ENCODE data around the gene EFNB2. TPM values are rescaled to one million over a fixed set of nuclear protein-coding genes. Genes with fewer than 3 reads are reported as not detected.

EFNB2 gene
- total and polyA plus RNA-seq, 2 of the 13 experiments (the other 11 are each of a cell fraction or from before 2014, with no cell fraction given), result 0.11 to 0.20 TPM

GRCh38 chr13:106567474-106568298 is 32.2 kb upstream of the EFNB2 start, which contains the start of gene ARGLU1 (continued):
- TF ChIP-seq ZFP91 (CRISPR knock-in tag; IDR thresholded peaks at IDR 0.05; ENCODE audit: borderline replicate concordance), result peak; percentile 62; the same call in 1 of the 2 replicates
- no peak for TF ChIP-seq MAFF (IDR thresholded peaks at IDR 0.05; ENCODE audit: low read depth, low read length)
- TF ChIP-seq DMAP1 (CRISPR knock-in tag; IDR thresholded peaks at IDR 0.05), result peak; percentile 86
- TF ChIP-seq ZFY (CRISPR knock-in tag; IDR thresholded peaks at IDR 0.05), result peak; percentile 95
- TF ChIP-seq ZNF605 (CRISPR knock-in tag; IDR thresholded peaks at IDR 0.05), result no peak; the same call in 1 of the 2 replicates
- peak; percentile 72 for TF ChIP-seq THAP11 (CRISPR knock-in tag; IDR thresholded peaks at IDR 0.05)
- TF ChIP-seq POGZ (CRISPR knock-in tag; IDR thresholded peaks at IDR 0.05), result peak; percentile 73
- TF ChIP-seq FOXA3 (CRISPR knock-in tag; IDR thresholded peaks at IDR 0.05), result peak; percentile 28; the same call in 1 of the 2 replicates
- TF ChIP-seq, protein P1, sequence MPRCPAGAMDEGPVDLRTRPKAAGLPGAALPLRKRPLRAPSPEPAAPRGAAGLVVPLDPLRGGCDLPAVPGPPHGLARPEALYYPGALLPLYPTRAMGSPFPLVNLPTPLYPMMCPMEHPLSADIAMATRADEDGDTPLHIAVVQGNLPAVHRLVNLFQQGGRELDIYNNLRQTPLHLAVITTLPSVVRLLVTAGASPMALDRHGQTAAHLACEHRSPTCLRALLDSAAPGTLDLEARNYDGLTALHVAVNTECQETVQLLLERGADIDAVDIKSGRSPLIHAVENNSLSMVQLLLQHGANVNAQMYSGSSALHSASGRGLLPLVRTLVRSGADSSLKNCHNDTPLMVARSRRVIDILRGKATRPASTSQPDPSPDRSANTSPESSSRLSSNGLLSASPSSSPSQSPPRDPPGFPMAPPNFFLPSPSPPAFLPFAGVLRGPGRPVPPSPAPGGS (CRISPR knock-in tag; IDR thresholded peaks at IDR 0.05), result peak; percentile 89
- TF ChIP-seq CHD2 (IDR thresholded peaks at IDR 0.05; ENCODE audit: low read depth, low read length), result no peak
- TF ChIP-seq ZZZ3 (CRISPR knock-in tag; IDR thresholded peaks at IDR 0.05; ENCODE audit: borderline replicate concordance), result peak; percentile 23; the same call in 1 of the 2 replicates
- TF ChIP-seq, protein P2, sequence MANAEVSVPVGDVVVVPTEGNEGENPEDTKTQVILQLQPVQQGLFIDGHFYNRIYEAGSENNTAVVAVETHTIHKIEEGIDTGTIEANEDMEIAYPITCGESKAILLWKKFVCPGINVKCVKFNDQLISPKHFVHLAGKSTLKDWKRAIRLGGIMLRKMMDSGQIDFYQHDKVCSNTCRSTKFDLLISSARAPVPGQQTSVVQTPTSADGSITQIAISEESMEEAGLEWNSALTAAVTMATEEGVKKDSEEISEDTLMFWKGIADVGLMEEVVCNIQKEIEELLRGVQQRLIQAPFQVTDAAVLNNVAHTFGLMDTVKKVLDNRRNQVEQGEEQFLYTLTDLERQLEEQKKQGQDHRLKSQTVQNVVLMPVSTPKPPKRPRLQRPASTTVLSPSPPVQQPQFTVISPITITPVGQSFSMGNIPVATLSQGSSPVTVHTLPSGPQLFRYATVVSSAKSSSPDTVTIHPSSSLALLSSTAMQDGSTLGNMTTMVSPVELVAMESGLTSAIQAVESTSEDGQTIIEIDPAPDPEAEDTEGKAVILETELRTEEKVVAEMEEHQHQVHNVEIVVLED (CRISPR knock-in tag; IDR thresholded peaks at IDR 0.05; ENCODE audit: borderline replicate concordance), result peak; percentile 88
- TF ChIP-seq NFE2L1 (CRISPR knock-in tag; IDR thresholded peaks at IDR 0.05; ENCODE audit: borderline replicate concordance), result no peak
- peak; percentile 46; the same call in 1 of the 2 replicates for TF ChIP-seq ZNF292 (CRISPR knock-in tag; IDR thresholded peaks at IDR 0.05; ENCODE audit: borderline replicate concordance, low read depth)
- no peak for TF ChIP-seq REL (CRISPR knock-in tag; conservative IDR thresholded peaks at IDR 0.05)
- peak; percentile 45 for TF ChIP-seq HES4 (CRISPR knock-in tag; IDR thresholded peaks at IDR 0.05; ENCODE audit: borderline replicate concordance)
- TF ChIP-seq ZNF337 (CRISPR knock-in tag; IDR thresholded peaks at IDR 0.05; ENCODE audit: borderline replicate concordance, low read depth), result peak; percentile 78; the same call in 1 of the 2 replicates
- peak; percentile 67; the same call in 1 of the 2 replicates for TF ChIP-seq ZNF335 (CRISPR knock-in tag; IDR thresholded peaks at IDR 0.05)
- TF ChIP-seq ZNF232 (CRISPR knock-in tag; IDR thresholded peaks at IDR 0.05; ENCODE audit: borderline replicate concordance), result peak; percentile 80; the same call in 1 of the 2 replicates
- peak; percentile 60; the same call in 1 of the 2 replicates for TF ChIP-seq ZMYM4 (CRISPR knock-in tag; IDR thresholded peaks at IDR 0.05)
- TF ChIP-seq HOXA9 (CRISPR knock-in tag; IDR thresholded peaks at IDR 0.05; ENCODE audit: borderline replicate concordance), result 0 out of 2 replicates have a peak, but pooled peaks have one; percentile 68
- TF ChIP-seq TOE1 (CRISPR knock-in tag; IDR thresholded peaks at IDR 0.05), result 0 out of 2 replicates have a peak, but pooled peaks have one; percentile 53
- peak; percentile 54; the same call in 1 of the 2 replicates for TF ChIP-seq TBX2 (CRISPR knock-in tag; IDR thresholded peaks at IDR 0.05; ENCODE audit: borderline replicate concordance)
